Transverse colon (tissue), 4 donors: ENCODE results near the gene PHOX2B. TPM values are rescaled to one million over a fixed set of nuclear protein-coding genes. Genes with fewer than 3 reads are reported as not detected.
"Not testable (repeated sequence)": the region's sequence is repeated elsewhere in the genome, so short reads cannot be mapped to it uniquely, and the experiment has no call there.

Experiments
- DNase-seq: peaks from one replicate; pipeline ENCODE4 v3.0.0-alpha.2; 2019
- H3K27ac ChIP-seq, 4 donors: fragments of 200-600 bp; sonication (generic); 2 replicates each; pipeline ENCODE4 v1.5.1; 2016 to 2018; ENCODE audit warnings: inconsistent platforms in 4 of 4
- H3K27me3 ChIP-seq: fragments of 200-600 bp; sonication (generic); 2 replicates; pipeline ENCODE4 v1.5.1; 2017; ENCODE audit warnings: inconsistent platforms
- H3K36me3 ChIP-seq, 4 donors: fragments of 200-600 bp; sonication (generic); 2 replicates each; pipeline ENCODE4 v1.5.1; 2017 to 2019; ENCODE audit warnings: inconsistent platforms in 4 of 4
- H3K4me1 ChIP-seq, 4 donors: fragments of 200-600 bp; sonication (generic); 2 replicates each; pipeline ENCODE4 v1.5.1; 2017 to 2020; ENCODE audit warnings: inconsistent platforms in 4 of 4
- H3K4me3 ChIP-seq, 4 donors: fragments of 200-600 bp; sonication (generic); 1 replicate in 1 of 4; 2 replicates in 3 of 4; pipeline versions ENCODE4 v1.5.1 to v1.6.1; 2017 to 2019; ENCODE audit warnings: inconsistent platforms in 4 of 4
- H3K9me3 ChIP-seq, 2 donors: fragments of 200-600 bp; sonication (generic); 2 replicates each; pipeline ENCODE4 v1.5.1; 2017 to 2019; ENCODE audit warnings: inconsistent platforms in 2 of 2
- CTCF ChIP-seq, 5 experiments: fragments of 200-600 bp in 3 of 5; fragments of 450-650 bp in 2 of 5; sonication (generic) in 3 of 5; IDR thresholded peaks; 1 replicate in 2 of 5; 2 replicates in 3 of 5; pipeline ENCODE4 v1.5.1; 2016 to 2017; ENCODE audit warnings: antibody characterized with exemption in 5 of 5, inconsistent platforms in 3 of 5, mild to moderate bottlenecking in 2 of 5, moderate library complexity in 1 of 5
- EP300 ChIP-seq: sonication (generic); formaldehyde crosslinking; IDR thresholded peaks from one replicate; pipeline ENCODE4 v1.6.1; 2017; ENCODE audit warnings: antibody characterized with exemption, low read depth
- POLR2A ChIP-seq: fragments of 450-650 bp; IDR thresholded peaks from one replicate; pipeline ENCODE4 v1.6.1; 2016; ENCODE audit warnings: antibody characterized with exemption, mild to moderate bottlenecking, moderate library complexity
- POLR2AphosphoS5 ChIP-seq, 3 donors: sonication (generic); formaldehyde crosslinking; IDR thresholded peaks; one replicate each; pipeline ENCODE4 v1.6.1; 2016; ENCODE audit warnings: antibody characterized with exemption in 3 of 3
- WGBS, 2 donors: methylation state at CpG; one replicate each; pipeline ENCODE4 v1.1.5; 2018; ENCODE audit warnings: low coverage in 1 of 2; 5-methylcytosine and 5-hydroxymethylcytosine counted together
- in situ Hi-C, 4 donors: fragments of 200-750 bp; cut with MboI; loops; one replicate each; pipeline versions ENCODE4 v1.15.0 to v1.15.1; 2017; ENCODE audit warnings: low sequenced_read_pairs in 3 of 4, low pct_ligation_motif_present in 1 of 4, low pct_unique_long_range_greater_than_20kb in 1 of 4
- intact Hi-C: fragments of 100-400 bp; cut with DNase I; formaldehyde crosslinking; loops from one replicate; pipeline ENCODE4 v1.15.1; 2023; ENCODE audit warnings: low total_unique reads
- total RNA-seq, 4 donors: library from RNA; depleted of rRNA; stranded (reverse); fragments of >200 nt; gene quantifications; one replicate each; pipeline ENCODE4 v1.1.0, GENCODE V29; 2016

The PHOX2B gene
- total RNA-seq, 4 donors from 2014 or later: 0.27 to 4.4 (median 1.1) TPM

GRCh38 chr4:41715155-41715554 lies 33.4 kb downstream of the PHOX2B start:
- intact Hi-C loops (no loop called here), in situ Hi-C loops (no loop called here)
- Histone ChIP-seq H3K36me3 (no peaks in the 10 kb centered on the region), H3K4me1 (peaks cover 0 to 2% (median 0%) of the 10 kb centered on the region in 4 donors), H3K27ac (no peak overlapping the region), H3K4me3 (no peak overlapping the region), H3K27me3 (peaks cover under 1% of the 10 kb centered on the region), H3K9me3 (no peaks in the 10 kb centered on the region)
- TF ChIP-seq POLR2A (no peak), EP300 (no peak), CTCF (IDR thresholded peaks at IDR 0.05) (no peak), POLR2AphosphoS5 (IDR thresholded peaks at IDR 0.05) (no peak)
- 74 to 90% methylated on average over 1 of the region's 1 CpG for WGBS, 2 donors
- no peak for DNase-seq

DNA sequence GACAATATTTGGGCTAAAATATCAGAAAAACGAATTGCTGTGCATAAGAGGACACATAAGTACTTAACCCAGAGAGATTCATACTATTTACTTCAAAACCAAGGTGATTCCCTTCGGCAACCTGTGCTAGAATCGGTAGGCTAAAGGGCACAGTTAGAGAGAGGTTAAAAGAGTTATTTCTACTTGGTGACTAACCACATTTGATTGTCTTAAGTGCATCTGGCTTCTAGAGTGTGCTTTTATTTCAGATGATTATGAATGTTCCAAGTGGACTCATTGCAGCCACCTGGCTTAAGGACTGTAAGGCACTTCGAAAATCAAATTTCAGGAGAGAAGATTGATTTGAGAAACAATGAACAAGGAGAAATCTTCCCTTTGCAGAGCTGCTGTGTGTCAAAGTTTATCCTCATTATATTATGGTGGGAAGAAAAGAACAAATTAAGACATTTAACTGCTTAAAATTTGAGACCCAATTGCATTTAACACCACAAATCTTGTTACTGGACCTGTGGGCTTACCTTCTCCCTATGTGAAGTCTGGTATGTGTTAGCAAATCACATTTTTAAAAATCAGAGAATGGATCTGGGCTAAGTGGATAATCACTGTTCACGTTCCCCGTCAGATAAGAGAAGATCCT lies 34.0 kb downstream of the PHOX2B start:
- intact Hi-C loops: no loop called here
- no peak overlapping the region for H3K4me3 ChIP-seq
- no peak for DNase-seq
- H3K36me3 ChIP-seq: no peaks in the 10 kb centered on the region
- H3K27ac ChIP-seq: no peak overlapping the region
- TF ChIP-seq CTCF (IDR thresholded peaks at IDR 0.05): no peak
- WGBS, 2 donors: 74 to 83% methylated on average over 6 of the region's 6 CpGs
- H3K9me3 ChIP-seq: no peaks in the 10 kb centered on the region
- no peaks in the 10 kb centered on the region for H3K27me3 ChIP-seq
- H3K4me1 ChIP-seq: peaks cover 0 to 5% (median 0%) of the 10 kb centered on the region in 4 donors
- in situ Hi-C loops: no loop called here

- intact Hi-C loops: no loop called here
Measured at GRCh38 chr4:41713768-41714167, 34.8 kb downstream of the PHOX2B start.

DNA sequence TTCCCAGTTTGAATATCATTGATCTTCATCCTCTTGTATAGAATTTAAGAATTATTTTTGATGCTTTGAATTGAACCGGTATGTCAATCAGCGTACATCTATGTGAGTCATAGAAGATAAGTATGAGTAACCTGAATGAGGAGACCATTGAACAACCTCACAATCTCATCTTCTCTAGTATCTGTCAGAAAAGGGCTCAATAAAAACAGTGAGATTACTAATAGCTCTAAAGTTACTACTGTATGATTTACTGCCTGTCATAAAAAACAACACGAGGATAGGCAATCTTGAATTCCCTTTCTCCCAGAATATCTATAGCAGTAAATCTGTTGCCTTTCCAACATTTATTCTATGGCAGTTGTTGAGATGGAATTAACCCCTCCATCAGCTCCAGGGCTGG lies 36.1 kb downstream of the PHOX2B start:
- no peak for TF ChIP-seq CTCF (IDR thresholded peaks at IDR 0.05)
- no peak for TF ChIP-seq EP300
- no peak for TF ChIP-seq POLR2A
- intact Hi-C loops: no loop called here
- Histone ChIP-seq H3K4me3 (no peak overlapping the region), H3K27ac (no peak overlapping the region), H3K27me3 (no peaks in the 10 kb centered on the region), H3K4me1 (peaks cover 0 to 5% (median 0%) of the 10 kb centered on the region in 4 donors), H3K9me3 (no peaks in the 10 kb centered on the region), H3K36me3 (no peaks in the 10 kb centered on the region)
- in situ Hi-C loops: no loop called here
- WGBS, 2 donors: 63 to 65% methylated on average over 3 of the region's 3 CpGs
- no peak for DNase-seq

More at GRCh38 chr4:41713768-41714167, 34.8 kb downstream of the PHOX2B start:
- TF ChIP-seq EP300 (no peak), POLR2A (no peak), POLR2AphosphoS5 (IDR thresholded peaks at IDR 0.05) (no peak), CTCF (IDR thresholded peaks at IDR 0.05) (no peak)
- H3K4me1 ChIP-seq: peaks cover 0 to 5% (median 0%) of the 10 kb centered on the region in 4 donors
- no peak overlapping the region for H3K27ac ChIP-seq
- WGBS, 2 donors: 58 to 65% methylated on average over 1 of the region's 1 CpG
- H3K4me3 ChIP-seq: no peak overlapping the region
- no peaks in the 10 kb centered on the region for H3K27me3 ChIP-seq
- H3K9me3 ChIP-seq: no peaks in the 10 kb centered on the region
- H3K36me3 ChIP-seq: no peaks in the 10 kb centered on the region
- in situ Hi-C loops: no loop called here
- no peak for DNase-seq

GRCh38 chr4:41711654-41712053 lies 36.9 kb downstream of the PHOX2B start:
- H3K9me3 ChIP-seq, H3K4me1 ChIP-seq, H3K4me3 ChIP-seq, in situ Hi-C loops, intact Hi-C loops, H3K27me3 ChIP-seq, H3K36me3 ChIP-seq, H3K27ac ChIP-seq, DNase-seq: not testable (repeated sequence)
- 73 to 91% methylated on average over 2 of the region's 2 CpGs for WGBS, 2 donors
